HG03139 (cell line): ENCODE data around the gene TCHHL1.

ENCODE experiments used
- ATAC-seq: cut with Tn5 transposase; IDR thresholded peaks from one replicate; pipeline ENCODE4 v1.9.1; 2021; ENCODE audit not compliant: unreplicated experiment

The TCHHL1 gene

GRCh38 chr1:152089014-152089674 is at the start of gene TCHHL1:
TCHHL1 (minus strand) TSS chr1:152089064; CDS start chr1:152088143, 921 bp downstream.
- ATAC-seq: no peak

GRCh38 chr1:152137215-152137614 is 48.4 kb upstream of the TCHHL1 start:
- no peak for ATAC-seq

GRCh38 chr1:152130186-152130585 is 41.3 kb upstream of the TCHHL1 start:
- ATAC-seq: no peak

- ATAC-seq: no peak
These were observed 38.8 kb upstream of the TCHHL1 start for GRCh38 chr1:152127673-152128072.

- no peak for ATAC-seq
These were observed 37.1 kb upstream of the TCHHL1 start for GRCh38 chr1:152125834-152126443.

- ATAC-seq: no peak
These were observed 30.1 kb upstream of the TCHHL1 start for GRCh38 chr1:152118915-152119314.

GRCh38 chr1:152115344-152115743 is 26.5 kb upstream of the TCHHL1 start, which contains the start of gene TCHH:
TCHH (minus strand) TSS chr1:152115444; CDS start chr1:152114080, 1,364 bp downstream.
- ATAC-seq: no peak

DNA sequence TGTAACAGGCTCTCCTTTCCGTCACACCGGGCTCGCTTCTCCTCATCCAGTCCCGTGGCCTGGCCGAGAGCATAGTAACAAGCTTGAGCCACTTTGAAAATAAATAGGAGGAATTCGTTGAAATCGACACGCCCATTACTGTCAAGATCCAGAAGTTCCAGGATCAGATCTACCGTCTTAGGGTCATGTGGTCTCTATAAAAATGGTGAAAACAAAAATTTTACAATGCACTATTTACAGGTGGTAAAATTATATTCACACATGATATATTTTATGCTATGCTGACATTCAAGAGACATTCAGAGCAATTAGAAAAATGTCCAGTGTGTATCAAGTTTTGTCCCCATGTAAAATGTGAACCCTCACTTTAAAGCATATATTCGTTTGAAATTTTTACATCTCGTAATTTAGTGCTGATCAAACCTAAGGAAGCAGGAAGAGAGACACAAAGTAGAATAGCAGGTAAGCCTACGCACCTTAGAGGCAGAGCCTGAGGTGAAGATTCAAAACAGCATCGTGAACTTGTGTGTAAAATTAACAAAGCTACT is 24.1 kb upstream of the TCHHL1 start:
- ATAC-seq: no peak

DNA sequence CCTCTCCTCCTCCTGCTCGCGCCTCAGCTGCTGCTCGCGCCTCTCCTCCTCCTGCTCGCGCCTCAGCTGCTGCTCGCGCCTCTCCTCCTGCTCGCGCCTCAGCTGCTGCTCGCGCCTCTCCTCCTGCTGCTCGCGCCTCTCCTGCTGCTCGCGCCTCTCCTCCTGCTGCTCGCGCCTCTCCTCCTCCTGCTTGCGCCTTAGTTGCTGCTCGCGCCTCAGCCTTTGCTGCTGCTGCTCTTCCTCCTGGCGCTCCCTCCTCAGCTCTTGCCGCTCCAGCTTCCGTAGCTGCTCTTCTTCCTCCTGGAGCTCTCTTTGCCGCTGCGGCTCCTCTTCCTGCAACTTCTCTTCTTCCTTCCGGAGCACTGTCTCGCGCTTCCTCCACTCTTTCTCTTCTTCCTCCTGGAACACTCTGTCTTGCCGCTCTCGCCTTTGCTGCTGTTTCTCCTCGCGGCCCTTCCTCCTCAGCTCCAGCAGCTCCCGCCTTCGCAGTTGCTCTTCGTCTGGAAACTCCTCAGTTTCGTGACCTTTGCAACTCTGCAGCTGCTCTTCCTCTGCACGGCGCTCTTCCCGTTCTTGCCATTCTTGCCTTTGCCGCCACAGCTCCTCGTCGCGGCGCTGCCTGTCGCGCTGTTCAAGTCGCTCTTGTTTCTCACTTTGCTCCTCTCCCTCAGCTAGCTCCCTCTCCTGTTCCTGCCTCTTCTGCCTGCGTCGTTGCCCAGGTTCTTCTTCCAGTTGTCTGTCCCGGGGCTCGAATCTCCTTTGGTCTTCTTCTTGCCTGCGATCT is 23.4 kb upstream of the TCHHL1 start:
- ATAC-seq: no peak

DNA sequence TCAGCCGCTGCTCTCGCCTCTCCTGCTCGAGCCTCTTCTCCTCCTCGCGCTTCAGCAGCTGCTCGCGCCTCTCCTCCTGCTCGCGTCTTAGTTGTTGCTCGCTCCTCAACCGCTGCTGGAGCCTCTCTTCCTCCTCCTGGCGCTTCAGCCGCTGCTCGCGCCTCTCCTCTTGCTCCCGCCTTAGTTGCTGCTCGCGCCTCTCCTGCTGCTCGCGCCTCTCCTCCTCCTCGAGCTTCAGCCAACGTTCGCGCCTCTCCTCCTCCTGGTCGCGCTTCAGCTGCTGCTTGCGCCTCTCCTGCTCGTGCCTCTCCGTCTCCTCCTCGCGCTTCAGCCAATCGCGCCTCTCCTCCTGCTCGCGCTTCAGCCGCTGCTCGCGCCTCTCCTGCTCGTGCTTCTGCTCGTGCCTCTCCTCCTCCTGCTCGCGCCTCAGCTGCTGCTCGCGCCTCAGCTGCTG is 22.7 kb upstream of the TCHHL1 start:
- ATAC-seq: no peak

GRCh38 chr1:152110860-152111514 is 22.1 kb upstream of the TCHHL1 start:
- no peak for ATAC-seq

- ATAC-seq: no peak
These were observed 21.5 kb upstream of the TCHHL1 start for GRCh38 chr1:152110365-152110859.

DNA sequence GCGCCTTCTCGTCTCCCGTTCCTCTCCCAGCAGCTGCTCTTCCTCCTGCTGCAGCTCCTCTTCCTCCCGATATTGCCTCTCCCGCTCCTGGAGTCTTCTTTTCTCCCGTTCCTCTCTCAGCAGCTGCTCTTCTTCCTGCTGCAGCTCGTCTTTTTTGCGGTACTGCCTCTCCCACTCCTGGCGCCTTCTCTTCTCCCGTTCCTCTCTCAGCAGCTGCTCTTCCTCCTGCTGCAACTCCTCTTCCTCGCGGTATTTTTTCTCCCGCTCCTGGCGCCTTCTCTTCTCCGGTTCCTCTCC is 21.1 kb upstream of the TCHHL1 start:
- ATAC-seq: no peak

DNA sequence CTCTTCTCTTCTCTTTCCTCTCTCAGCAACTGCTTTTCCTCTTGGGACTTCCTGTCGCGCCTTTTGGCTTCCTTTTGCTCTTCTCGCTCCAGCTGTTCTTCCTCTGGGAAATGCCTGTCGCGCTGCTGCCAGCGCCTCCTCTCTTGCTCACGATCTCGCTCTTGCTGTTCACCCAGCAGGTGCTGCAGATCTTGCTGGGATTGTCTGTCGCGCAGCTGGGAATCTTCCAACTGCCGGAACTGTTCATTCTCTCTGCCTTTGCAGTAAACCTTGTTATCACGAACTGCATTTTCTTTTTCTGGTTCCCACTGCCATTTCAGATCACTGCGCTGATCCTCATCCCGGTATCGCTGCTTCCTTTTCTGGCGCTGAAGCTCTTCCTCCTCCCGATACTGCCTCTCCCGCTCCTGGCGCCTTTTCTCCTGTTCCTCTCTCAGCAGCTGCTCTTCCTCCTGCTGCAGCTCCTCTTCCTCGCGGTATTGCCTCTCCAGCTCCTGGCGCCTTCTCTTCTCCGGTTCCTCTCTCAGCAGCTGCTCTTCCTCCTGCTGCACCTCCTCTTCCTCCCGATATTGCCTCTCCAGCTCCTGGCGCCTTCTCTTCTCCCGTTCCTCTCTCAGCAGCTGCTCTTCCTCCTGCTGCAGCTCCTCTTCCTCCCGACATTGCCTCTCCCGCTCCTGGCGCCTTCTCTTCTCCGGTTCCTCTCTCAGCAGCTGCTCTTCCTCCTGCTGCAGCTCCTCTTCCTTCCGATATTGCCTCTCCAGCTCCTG is 20.6 kb upstream of the TCHHL1 start:
- no peak for ATAC-seq

- no peak for ATAC-seq
These were observed 20.0 kb upstream of the TCHHL1 start for GRCh38 chr1:152108882-152109222.

DNA sequence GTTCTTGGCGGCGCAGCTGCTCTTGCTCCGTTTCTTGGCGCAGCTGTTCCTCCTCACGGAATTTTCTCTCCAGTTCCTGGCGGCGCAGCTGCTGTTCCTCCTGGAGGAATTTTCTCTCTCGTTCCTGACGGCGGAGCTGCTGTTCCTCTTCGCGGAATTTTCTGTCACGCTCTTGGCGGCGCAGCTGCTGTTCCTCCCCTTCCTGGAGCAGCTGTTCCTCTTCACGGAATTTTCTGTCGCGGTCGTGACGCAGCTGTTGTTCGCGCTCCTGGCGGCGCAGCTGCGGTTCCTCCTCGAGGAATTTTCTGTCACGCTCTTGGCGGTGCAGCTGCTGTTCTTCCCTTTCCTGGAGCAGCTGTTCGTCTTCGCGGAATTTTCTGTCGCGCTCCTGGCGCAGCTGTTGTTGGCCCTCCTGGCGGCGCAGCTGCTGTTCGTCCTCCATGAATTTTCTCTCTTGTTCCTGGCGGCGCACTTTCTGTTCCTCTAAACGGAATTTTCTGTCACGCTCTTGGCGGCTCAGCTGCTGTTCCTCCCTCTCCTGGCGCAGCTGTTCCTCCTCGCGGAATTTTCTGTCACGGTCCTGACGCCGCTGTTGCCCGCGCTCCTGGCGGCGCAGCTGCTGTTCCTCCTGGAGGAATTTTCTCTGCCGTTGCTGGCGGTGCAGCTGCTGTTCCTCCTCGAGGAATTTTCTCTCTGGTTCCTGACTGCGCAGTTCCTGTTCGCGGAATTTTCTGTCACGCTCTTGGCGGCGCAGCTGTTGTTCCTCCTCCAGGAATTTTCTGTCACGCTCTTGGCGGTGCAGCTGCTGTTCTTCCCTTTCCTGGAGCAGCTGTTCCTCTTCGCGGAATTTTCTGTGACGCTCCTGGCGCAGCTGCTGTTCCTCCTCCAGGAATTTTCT is 19.4 kb upstream of the TCHHL1 start:
- ATAC-seq: no peak

- ATAC-seq: no peak
These were observed 18.4 kb upstream of the TCHHL1 start for GRCh38 chr1:152107031-152107983.

GRCh38 chr1:152104854-152105253 is 16.0 kb upstream of the TCHHL1 start:
- no peak for ATAC-seq
